SJCRH30 (cell line): ENCODE measurements around the gene TSEN54. TPM values are rescaled to one million over a fixed set of nuclear protein-coding genes. Genes with fewer than 3 reads are reported as not detected.
A peak's percentile ranks its signal among the peaks of the same experiment; 100 is the strongest.

ENCODE experiments used
- DNase-seq, 2 experiments: peaks; one replicate each; pipeline ENCODE4 v3.0.0-alpha.2; 2015 to 2020
- H3K27ac ChIP-seq: fragments of 250-450 bp; sonication (Bioruptor Pico); 2 replicates; pipeline ENCODE4 v1.5.1; 2020; ENCODE audit warnings: mild to moderate bottlenecking, moderate library complexity
- H3K27me3 ChIP-seq: fragments of 250-450 bp; sonication (Bioruptor Pico); 2 replicates; pipeline ENCODE4 v1.5.1; 2020; ENCODE audit warnings: mild to moderate bottlenecking, moderate library complexity
- H3K36me3 ChIP-seq: fragments of 250-450 bp; sonication (Bioruptor Pico); 2 replicates; pipeline ENCODE4 v1.5.1; 2020; ENCODE audit warnings: mild to moderate bottlenecking, moderate library complexity
- H3K4me1 ChIP-seq: fragments of 250-450 bp; sonication (Bioruptor Pico); 2 replicates; pipeline ENCODE4 v1.5.1; 2020; ENCODE audit warnings: mild to moderate bottlenecking, moderate library complexity
- H3K4me3 ChIP-seq: fragments of 250-450 bp; sonication (Bioruptor Pico); 2 replicates; pipeline ENCODE4 v1.5.1; 2020; ENCODE audit warnings: mild to moderate bottlenecking, moderate library complexity
- H3K9me3 ChIP-seq: fragments of 250-450 bp; sonication (Bioruptor Pico); replicated peaks from 2 replicates; pipeline ENCODE4 v1.5.1; 2020; ENCODE audit warnings: mild to moderate bottlenecking, moderate library complexity
- total RNA-seq: library from RNA; depleted of rRNA; stranded (reverse); fragments of >200 nt; shearing (Covaris generic); gene quantifications from 2 replicates; pipeline ENCODE4 v1.2.3, GENCODE V29; 2014

The TSEN54 gene
- total RNA-seq, 1 experiment from 2014 or later, result 44.8 TPM

GRCh38 chr17:75481194-75482068 lies 34.9 kb upstream of the TSEN54 start:
- Histone ChIP-seq H3K4me3 (no peak overlapping the region), H3K27me3 (no peaks in the 10 kb centered on the region), H3K27ac (peak overlapping the region; percentile 2; the same call in 1 of the 2 replicates), H3K36me3 (no peaks in the 10 kb centered on the region), H3K9me3 (no peaks in the 10 kb centered on the region), H3K4me1 (peaks cover 28% of the 10 kb centered on the region)
- DNase-seq, result peak; percentile 77 to 86

GRCh38 chr17:75482098-75482942 lies 34.0 kb upstream of the TSEN54 start:
- H3K27me3 ChIP-seq, result no peaks in the 10 kb centered on the region
- no peak overlapping the region for H3K4me3 ChIP-seq
- H3K9me3 ChIP-seq, result no peaks in the 10 kb centered on the region
- H3K4me1 ChIP-seq, result peaks cover 28% of the 10 kb centered on the region
- DNase-seq, result no peak
- H3K36me3 ChIP-seq, result no peaks in the 10 kb centered on the region
- no peak overlapping the region; the same call in 1 of the 2 replicates for H3K27ac ChIP-seq

- Histone ChIP-seq H3K27ac (no peak overlapping the region), H3K4me1 (peaks cover 14% of the 10 kb centered on the region), H3K27me3 (no peaks in the 10 kb centered on the region), H3K4me3 (no peak overlapping the region), H3K9me3 (no peaks in the 10 kb centered on the region), H3K36me3 (no peaks in the 10 kb centered on the region)
- no peak for DNase-seq
Observed at GRCh38 chr17:75485688-75486087, 30.6 kb upstream of the TSEN54 start.

- Histone ChIP-seq H3K27me3 (no peaks in the 10 kb centered on the region), H3K27ac (no peak overlapping the region), H3K4me1 (peaks cover 9% of the 10 kb centered on the region)
Observed at GRCh38 chr17:75486151-75486550, 30.2 kb upstream of the TSEN54 start.

GRCh38 chr17:75486951-75487350 lies 29.4 kb upstream of the TSEN54 start:
- no peaks in the 10 kb centered on the region for H3K36me3 ChIP-seq
- H3K4me3 ChIP-seq, result no peak overlapping the region
- peaks cover 1% of the 10 kb centered on the region for H3K4me1 ChIP-seq
- no peak for DNase-seq
- H3K27me3 ChIP-seq, result no peaks in the 10 kb centered on the region
- H3K9me3 ChIP-seq, result no peaks in the 10 kb centered on the region
- no peak overlapping the region for H3K27ac ChIP-seq

More at GRCh38 chr17:75486151-75486550, 30.2 kb upstream of the TSEN54 start:
- DNase-seq, result no peak
- H3K36me3 ChIP-seq, result no peaks in the 10 kb centered on the region
- H3K4me3 ChIP-seq, result no peak overlapping the region
- no peaks in the 10 kb centered on the region for H3K9me3 ChIP-seq

GRCh38 chr17:75487351-75488070 lies 28.8 kb upstream of the TSEN54 start:
- no peaks in the 10 kb centered on the region for H3K9me3 ChIP-seq
- DNase-seq, result no peak
- H3K4me3 ChIP-seq, result no peak overlapping the region
- no peaks in the 10 kb centered on the region for H3K36me3 ChIP-seq
- no peaks in the 10 kb centered on the region for H3K27me3 ChIP-seq
- H3K4me1 ChIP-seq, result no peaks in the 10 kb centered on the region
- H3K27ac ChIP-seq, result no peak overlapping the region

GRCh38 chr17:75488693-75489510 lies 27.4 kb upstream of the TSEN54 start:
- no peak for DNase-seq
- no peaks in the 10 kb centered on the region for H3K4me1 ChIP-seq
- no peaks in the 10 kb centered on the region for H3K27me3 ChIP-seq
- no peaks in the 10 kb centered on the region for H3K9me3 ChIP-seq
- no peak overlapping the region for H3K4me3 ChIP-seq
- no peak overlapping the region for H3K27ac ChIP-seq
- H3K36me3 ChIP-seq, result 0 out of 2 replicates have a peak, but pooled peaks cover 4% of the 10 kb centered on the region

- no peaks in the 10 kb centered on the region for H3K9me3 ChIP-seq
- H3K36me3 ChIP-seq, result 0 out of 2 replicates have a peak, but pooled peaks cover 4% of the 10 kb centered on the region
Observed at GRCh38 chr17:75489511-75489955, 26.8 kb upstream of the TSEN54 start.

GRCh38 chr17:75490173-75490743 lies 26.1 kb upstream of the TSEN54 start:
- no peak overlapping the region for H3K27ac ChIP-seq
- H3K27me3 ChIP-seq, result no peaks in the 10 kb centered on the region
- no peak for DNase-seq
- H3K4me3 ChIP-seq, result no peak overlapping the region
- no peaks in the 10 kb centered on the region for H3K4me1 ChIP-seq
- H3K9me3 ChIP-seq, result no peaks in the 10 kb centered on the region
- peaks cover 4% of the 10 kb centered on the region; the same call in 1 of the 2 replicates for H3K36me3 ChIP-seq

More at GRCh38 chr17:75489511-75489955, 26.8 kb upstream of the TSEN54 start:
- H3K27me3 ChIP-seq, result no peaks in the 10 kb centered on the region
- no peak for DNase-seq
- no peak overlapping the region for H3K27ac ChIP-seq
- no peaks in the 10 kb centered on the region for H3K4me1 ChIP-seq
- no peak overlapping the region for H3K4me3 ChIP-seq

GRCh38 chr17:75490953-75491649 lies 25.2 kb upstream of the TSEN54 start:
- H3K36me3 ChIP-seq, result peaks cover 4% of the 10 kb centered on the region; the same call in 1 of the 2 replicates
- H3K4me3 ChIP-seq, result no peak overlapping the region
- no peak for DNase-seq
- H3K4me1 ChIP-seq, result no peaks in the 10 kb centered on the region
- no peak overlapping the region for H3K27ac ChIP-seq
- H3K27me3 ChIP-seq, result no peaks in the 10 kb centered on the region
- H3K9me3 ChIP-seq, result no peaks in the 10 kb centered on the region

GRCh38 chr17:75491680-75492079 lies 24.6 kb upstream of the TSEN54 start:
- Histone ChIP-seq H3K27me3 (no peaks in the 10 kb centered on the region), H3K36me3 (peaks cover 8% of the 10 kb centered on the region; the same call in 1 of the 2 replicates), H3K9me3 (no peaks in the 10 kb centered on the region), H3K27ac (no peak overlapping the region), H3K4me1 (no peaks in the 10 kb centered on the region), H3K4me3 (no peak overlapping the region)
- no peak for DNase-seq

GRCh38 chr17:75492555-75493168 lies 23.7 kb upstream of the TSEN54 start:
- H3K36me3 ChIP-seq, result peaks cover 11% of the 10 kb centered on the region
- no peak overlapping the region for H3K4me3 ChIP-seq
- no peaks in the 10 kb centered on the region for H3K9me3 ChIP-seq
- DNase-seq, result no peak
- H3K27me3 ChIP-seq, result no peaks in the 10 kb centered on the region
- no peak overlapping the region for H3K27ac ChIP-seq
- H3K4me1 ChIP-seq, result no peaks in the 10 kb centered on the region
